Epidermal melanocyte (primary cell): ENCODE data around the gene TRIM26.
A peak's percentile ranks its signal among the peaks of the same experiment; 100 is the strongest.
"Not testable (repeated sequence)": the region's sequence is repeated elsewhere in the genome, so short reads cannot be mapped to it uniquely, and the experiment has no call there.

Source experiments
- DNase-seq: peaks from one replicate; pipeline ENCODE4 v3.0.0; 2011; ENCODE audit warnings: low spot score; ENCODE audit not compliant: insufficient read length

Gene TRIM26

GRCh38 chr6:30212865-30213666, at the start of gene TRIM26:
TSS of gene TRIM26 (minus strand) at chr6:30213406. CDS start at chr6:30199103, 14,303 bp downstream.
- DNase-seq, result peak; percentile 98

- DNase-seq, result no peak
Measured at GRCh38 chr6:30260036-30260504, 46.9 kb upstream of the TRIM26 start.

- peak; percentile 91 for DNase-seq
Measured at GRCh38 chr6:30259140-30260035, 46.2 kb upstream of the TRIM26 start.

- DNase-seq, result no peak
Measured at GRCh38 chr6:30258204-30258603, 45.0 kb upstream of the TRIM26 start.

GRCh38 chr6:30252417-30252816, 39.2 kb upstream of the TRIM26 start:
- not testable (repeated sequence) for DNase-seq

GRCh38 chr6:30244560-30244959, 31.4 kb upstream of the TRIM26 start:
- no peak for DNase-seq

- DNase-seq, result no peak
Measured at GRCh38 chr6:30238178-30238795, 25.1 kb upstream of the TRIM26 start.

GRCh38 chr6:30234356-30234755, 21.1 kb upstream of the TRIM26 start:
- DNase-seq, result peak; percentile 21

- DNase-seq, result no peak
Measured at GRCh38 chr6:30231067-30231466, 17.9 kb upstream of the TRIM26 start.

- DNase-seq, result no peak
Measured at GRCh38 chr6:30227763-30228487, 14.7 kb upstream of the TRIM26 start.

- DNase-seq, result no peak
Measured at GRCh38 chr6:30227242-30227722, 14.1 kb upstream of the TRIM26 start.

- DNase-seq, result no peak
Measured at GRCh38 chr6:30223339-30223738, 10.1 kb upstream of the TRIM26 start.

- not testable (repeated sequence) for DNase-seq
Measured at GRCh38 chr6:30221956-30222355, 8.8 kb upstream of the TRIM26 start.

- DNase-seq, result not testable (repeated sequence)
Measured at GRCh38 chr6:30221395-30221794, 8.2 kb upstream of the TRIM26 start.

GRCh38 chr6:30219244-30219643, 6.0 kb upstream of the TRIM26 start:
- DNase-seq, result peak; percentile 37

GRCh38 chr6:30216096-30216495, 2.9 kb upstream of the TRIM26 start:
- DNase-seq, result no peak

- DNase-seq, result no peak
Measured at GRCh38 chr6:30214657-30214982, 1.4 kb upstream of the TRIM26 start.

GRCh38 chr6:30213957-30214656, 901 bp upstream of the TRIM26 start:
- DNase-seq, result peak; percentile 44

GRCh38 chr6:30213667-30213956, 406 bp upstream of the TRIM26 start:
- no peak for DNase-seq

- no peak for DNase-seq
Measured at GRCh38 chr6:30211899-30212298, 1.3 kb downstream of the TRIM26 start.

- DNase-seq, result no peak
Measured at GRCh38 chr6:30211306-30211705, 1.9 kb downstream of the TRIM26 start.
